ENCODE measurements around the gene CTAGE1.
A peak's percentile ranks its signal among the peaks of the same experiment; 100 is the strongest.

The CTAGE1 gene

DNA sequence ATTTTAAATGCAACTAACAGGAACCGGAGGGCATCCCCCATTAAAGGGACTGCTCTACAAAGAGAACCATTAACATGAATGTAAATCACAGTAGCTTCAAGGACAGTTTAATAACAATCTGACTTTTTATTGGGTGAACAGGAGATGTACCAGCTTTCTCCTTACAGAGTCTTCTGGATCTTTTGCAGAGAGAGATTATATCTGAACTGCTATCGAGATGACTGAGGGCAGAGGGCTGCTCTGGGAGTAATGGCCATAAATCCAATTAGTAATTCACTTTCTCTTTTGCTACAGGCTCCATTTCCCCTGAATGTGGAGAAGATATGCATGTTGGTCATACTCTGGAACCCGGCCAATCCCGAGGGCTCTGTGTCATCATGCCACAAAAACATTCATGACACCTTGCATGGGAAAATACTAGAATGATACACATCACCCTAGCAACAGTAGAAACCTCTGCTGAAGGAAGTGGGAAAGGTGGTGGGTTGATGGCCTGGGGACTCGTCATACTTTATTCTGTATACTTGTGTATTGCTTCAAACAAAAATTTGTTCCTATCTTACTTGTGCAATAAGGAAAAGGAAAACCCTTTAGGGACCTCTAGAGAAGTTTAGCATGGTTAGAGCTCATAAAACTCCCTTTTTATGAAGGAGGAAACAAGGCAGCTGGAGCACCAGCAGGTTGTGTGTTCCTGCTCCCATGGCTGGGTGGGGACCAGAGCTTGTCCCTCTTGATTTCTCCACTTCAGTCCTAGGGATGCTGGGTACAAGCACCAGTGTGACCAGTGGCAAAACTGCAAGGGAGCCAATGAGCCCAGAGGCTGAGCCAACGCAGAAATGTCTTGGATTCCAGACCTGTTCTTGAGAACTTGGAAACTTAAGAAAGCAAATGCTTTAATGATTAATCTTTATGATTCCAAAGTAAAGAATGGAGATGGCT lies 26.0 kb downstream of the CTAGE1 start:
- no peak for DNase-seq

- no peak for DNase-seq
These were observed 29.9 kb downstream of the CTAGE1 start for GRCh38 chr18:22387787-22388186.

DNA sequence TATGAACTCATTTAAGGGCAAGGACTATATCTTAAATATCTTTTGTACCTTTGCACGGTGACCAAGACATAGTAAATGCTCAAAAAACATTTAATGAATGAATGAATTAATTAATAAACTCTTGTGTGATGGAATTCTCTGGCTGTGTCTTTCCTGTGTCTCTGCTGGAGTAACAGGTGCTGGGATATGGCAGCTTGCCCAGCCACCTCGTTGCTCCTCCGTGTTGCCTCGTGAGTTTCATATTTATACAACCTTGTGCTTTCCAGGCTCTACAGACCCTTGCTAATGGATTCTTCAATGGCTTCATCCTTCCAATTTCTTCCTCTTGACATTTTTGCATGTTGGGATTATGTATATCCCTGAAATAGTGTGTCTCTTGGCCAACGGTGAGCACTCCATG lies 30.4 kb downstream of the CTAGE1 start:
- DNase-seq: no peak

GRCh38 chr18:22385718-22386117 lies 32.0 kb downstream of the CTAGE1 start:
- no peak for DNase-seq

GRCh38 chr18:22378672-22379282 lies 38.9 kb downstream of the CTAGE1 start:
- peak; percentile 44 for DNase-seq

DNA sequence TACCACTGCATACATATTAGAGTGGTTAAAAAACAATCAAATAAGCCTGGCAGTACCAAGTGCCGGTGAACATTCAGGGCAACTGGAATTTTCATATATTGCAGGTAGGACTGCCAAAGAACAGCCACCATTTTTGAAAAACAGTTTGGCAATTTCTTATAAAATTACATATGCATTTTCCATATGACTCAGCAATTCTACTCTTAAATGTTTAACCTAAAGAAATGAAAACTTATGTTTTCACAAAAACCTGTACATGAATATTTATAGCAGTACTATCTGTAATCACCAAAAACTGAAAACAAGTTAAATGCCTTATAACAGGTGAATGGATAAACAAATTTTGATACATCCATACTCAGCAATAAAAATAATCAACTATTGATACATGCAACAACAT lies 39.9 kb downstream of the CTAGE1 start:
- DNase-seq: no peak

GRCh38 chr18:22370414-22370813 lies 47.3 kb downstream of the CTAGE1 start:
- no peak for DNase-seq

GRCh38 chr18:22368021-22368420 lies 49.7 kb downstream of the CTAGE1 start:
- no peak for DNase-seq

GRCh38 chr18:22367303-22367702 lies 50.4 kb downstream of the CTAGE1 start:
- no peak for DNase-seq

- DNase-seq: no peak
These were observed 53.8 kb downstream of the CTAGE1 start for GRCh38 chr18:22363867-22364463.

Data from RPMI8226 (cell line).